Transverse colon (tissue), 4 donors: ENCODE measurements around the gene CDKL4. TPM values are rescaled to one million over a fixed set of nuclear protein-coding genes. Genes with fewer than 3 reads are reported as not detected.

ENCODE experiments used
- DNase-seq: peaks from one replicate; pipeline ENCODE4 v3.0.0-alpha.2; 2019
- H3K27ac ChIP-seq, 4 donors: fragments of 200-600 bp; sonication (generic); 2 replicates each; pipeline ENCODE4 v1.5.1; 2016 to 2018; ENCODE audit warnings: inconsistent platforms in 4 of 4
- H3K27me3 ChIP-seq: fragments of 200-600 bp; sonication (generic); 2 replicates; pipeline ENCODE4 v1.5.1; 2017; ENCODE audit warnings: inconsistent platforms
- H3K36me3 ChIP-seq, 4 donors: fragments of 200-600 bp; sonication (generic); 2 replicates each; pipeline ENCODE4 v1.5.1; 2017 to 2019; ENCODE audit warnings: inconsistent platforms in 4 of 4
- H3K4me1 ChIP-seq, 4 donors: fragments of 200-600 bp; sonication (generic); 2 replicates each; pipeline ENCODE4 v1.5.1; 2017 to 2020; ENCODE audit warnings: inconsistent platforms in 4 of 4
- H3K4me3 ChIP-seq, 4 donors: fragments of 200-600 bp; sonication (generic); 1 replicate in 1 of 4; 2 replicates in 3 of 4; pipeline versions ENCODE4 v1.5.1 to v1.6.1; 2017 to 2019; ENCODE audit warnings: inconsistent platforms in 4 of 4
- H3K9me3 ChIP-seq, 2 donors: fragments of 200-600 bp; sonication (generic); 2 replicates each; pipeline ENCODE4 v1.5.1; 2017 to 2019; ENCODE audit warnings: inconsistent platforms in 2 of 2
- POLR2AphosphoS5 ChIP-seq, 3 donors: sonication (generic); formaldehyde crosslinking; IDR thresholded peaks; one replicate each; pipeline ENCODE4 v1.6.1; 2016; ENCODE audit warnings: antibody characterized with exemption in 3 of 3
- WGBS, 2 donors: methylation state at CpG; one replicate each; pipeline ENCODE4 v1.1.5; 2018; ENCODE audit warnings: low coverage in 1 of 2; 5-methylcytosine and 5-hydroxymethylcytosine counted together
- in situ Hi-C, 4 donors: fragments of 200-750 bp; cut with MboI; loops; one replicate each; pipeline versions ENCODE4 v1.15.0 to v1.15.1; 2017; ENCODE audit warnings: low sequenced_read_pairs in 3 of 4, low pct_ligation_motif_present in 1 of 4, low pct_unique_long_range_greater_than_20kb in 1 of 4
- intact Hi-C: fragments of 100-400 bp; cut with DNase I; formaldehyde crosslinking; loops from one replicate; pipeline ENCODE4 v1.15.1; 2023; ENCODE audit warnings: low total_unique reads
- small RNA-seq, 4 donors: library from RNA; depleted of rRNA; stranded (forward); fragments of <200 nt; gene quantifications; one replicate each; pipeline ENCODE3, GENCODE V24; 2016
- total RNA-seq, 4 donors: library from RNA; depleted of rRNA; stranded (reverse); fragments of >200 nt; gene quantifications; one replicate each; pipeline ENCODE4 v1.1.0, GENCODE V29; 2016

CDKL4 gene
- total RNA-seq, 4 donors from 2014 or later: 0.79 to 1.5 TPM; not detected in 2

GRCh38 chr2:39127973-39128372 lies 115.8 kb downstream of the CDKL4 start:
- peak; percentile 19 for DNase-seq
- 57% methylated on average over 1 of the region's 1 CpG; no CpG with 5 or more reads in 1 of the 2 donors for WGBS, 2 donors

More at GRCh38 chr2:39127973-39128372, 115.8 kb downstream of the CDKL4 start:
- intact Hi-C loops: loop anchor here (10.0 kb wide), 1 partner anchor 97 kb away; no protein-coding TSS in a partner anchor
- Histone ChIP-seq H3K27me3 (no peaks in the 10 kb centered on the region), H3K4me1 (peaks cover 5 to 25% (median 6%) of the 10 kb centered on the region in 4 donors), H3K27ac (peak overlapping the region in 3 of 4 donors; percentile 31 to 42 (median 33)), H3K4me3 (no peak overlapping the region), H3K9me3 (no peaks in the 10 kb centered on the region), H3K36me3 (no peaks in the 10 kb centered on the region)
- no peak for TF ChIP-seq POLR2AphosphoS5 (IDR thresholded peaks at IDR 0.05)
- in situ Hi-C loops: loop anchor here in 1 of 4 donors (10.0 kb wide), 1 partner anchor 97 kb away; no protein-coding TSS in a partner anchor

Small RNA genes lying within 50 kb of the gene (small RNA-seq; reads per million reads assigned to genes)
- gene RF00019 (0 reads per million in 4 donors), gene RF00272 (0 reads per million in 4 donors)

Other genes starting within 250 kb of the CDKL4 start
- 10 to 100 TPM; 13.9 to 43.8 (median 23.0) TPM for gene SOS1, start 122.9 kb downstream of the CDKL4 start, total RNA-seq
- gene MAP4K3, start 193.3 kb upstream of the CDKL4 start, total RNA-seq: 100 to 1,000 TPM in 2 of 4 donors, 10 to 100 TPM in 2; 42.6 to 131 (median 91.8) TPM